Fibroblast of upper back skin (primary cell): ENCODE results near the gene ADAM22.
A peak's percentile ranks its signal among the peaks of the same experiment; 100 is the strongest.

Experiments used
- DNase-seq: peaks from one replicate; pipeline ENCODE4 v3.0.0-alpha.2; 2013

The ADAM22 gene

DNA sequence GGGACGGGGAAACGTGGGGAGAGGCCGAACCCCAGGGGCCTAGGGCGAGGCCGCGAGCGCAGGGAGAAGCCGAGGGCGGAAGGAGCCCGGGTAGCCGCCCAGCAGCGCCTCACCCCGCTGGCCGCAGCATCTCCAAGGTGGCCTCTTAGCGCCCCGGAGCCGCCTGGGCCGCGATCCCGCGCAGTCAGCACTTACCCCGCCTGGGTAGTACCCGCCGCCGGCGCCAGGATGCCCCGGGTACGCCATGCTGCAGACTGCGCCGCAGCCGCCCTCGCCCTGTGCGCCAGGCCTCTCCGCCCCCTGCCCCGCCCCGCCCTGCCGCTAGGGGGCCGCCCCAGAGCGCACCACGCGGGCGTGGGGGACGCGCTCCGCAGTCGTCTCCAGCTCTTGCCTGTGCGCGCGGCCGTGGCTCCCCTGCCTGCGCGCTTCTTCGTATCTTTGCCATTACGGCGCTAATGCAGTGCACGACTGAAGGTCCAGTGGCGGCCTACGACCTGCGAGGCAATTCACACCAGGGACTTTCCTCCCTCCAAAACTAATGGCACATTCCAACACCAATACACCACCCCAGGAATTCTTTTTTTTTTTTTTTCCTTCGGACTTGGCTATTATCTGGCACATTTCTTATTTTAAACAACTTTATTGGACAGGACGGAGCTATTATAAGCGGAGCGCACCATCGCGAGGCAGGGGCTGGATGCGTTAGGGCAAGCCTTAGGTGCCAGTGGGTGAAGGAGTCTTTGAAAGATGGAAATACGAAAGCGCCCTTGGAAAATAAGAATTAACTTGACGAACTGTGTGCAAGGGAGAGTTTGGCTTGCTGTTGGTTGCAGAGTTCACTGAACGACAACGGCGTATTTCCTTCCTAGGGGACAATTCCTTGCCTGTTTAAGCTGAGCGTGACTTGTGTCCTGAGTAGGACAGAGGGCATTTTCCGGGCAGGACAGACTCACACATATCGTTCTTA is 286.0 kb downstream of the ADAM22 start, which contains the start of gene SRI:
SRI (minus strand) TSS at position 258 of the 967 bp plus-strand sequence; CDS start at position 246, 12 bp downstream.
- DNase-seq, result peak; percentile 76

GRCh38 chr7:88223265-88223664 is 289.2 kb downstream of the ADAM22 start:
- no peak for DNase-seq

GRCh38 chr7:88224601-88225275 is 290.7 kb downstream of the ADAM22 start:
- DNase-seq, result peak; percentile 31

DNA sequence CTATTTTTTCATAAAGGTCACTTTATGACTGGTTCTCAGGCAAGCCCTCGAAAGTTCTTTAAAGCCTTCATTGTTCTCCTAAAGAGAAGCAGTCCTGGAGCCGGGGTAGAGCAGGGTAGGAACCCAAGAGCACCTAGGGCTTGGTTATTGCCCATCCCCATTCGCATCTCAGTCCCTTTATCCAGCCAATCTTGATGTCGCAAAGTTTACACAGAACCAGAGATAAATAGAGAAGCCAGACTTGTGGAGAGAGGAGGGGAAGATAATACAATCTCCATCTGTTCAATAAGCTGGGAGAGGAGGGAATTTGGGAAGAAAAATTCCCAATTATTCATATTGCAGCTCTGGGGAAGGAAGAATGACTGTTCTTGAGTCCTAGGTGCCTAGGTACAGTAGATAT is 292.1 kb downstream of the ADAM22 start:
- no peak for DNase-seq

GRCh38 chr7:88226886-88227516 is 292.9 kb downstream of the ADAM22 start:
- peak; percentile 66 for DNase-seq

DNA sequence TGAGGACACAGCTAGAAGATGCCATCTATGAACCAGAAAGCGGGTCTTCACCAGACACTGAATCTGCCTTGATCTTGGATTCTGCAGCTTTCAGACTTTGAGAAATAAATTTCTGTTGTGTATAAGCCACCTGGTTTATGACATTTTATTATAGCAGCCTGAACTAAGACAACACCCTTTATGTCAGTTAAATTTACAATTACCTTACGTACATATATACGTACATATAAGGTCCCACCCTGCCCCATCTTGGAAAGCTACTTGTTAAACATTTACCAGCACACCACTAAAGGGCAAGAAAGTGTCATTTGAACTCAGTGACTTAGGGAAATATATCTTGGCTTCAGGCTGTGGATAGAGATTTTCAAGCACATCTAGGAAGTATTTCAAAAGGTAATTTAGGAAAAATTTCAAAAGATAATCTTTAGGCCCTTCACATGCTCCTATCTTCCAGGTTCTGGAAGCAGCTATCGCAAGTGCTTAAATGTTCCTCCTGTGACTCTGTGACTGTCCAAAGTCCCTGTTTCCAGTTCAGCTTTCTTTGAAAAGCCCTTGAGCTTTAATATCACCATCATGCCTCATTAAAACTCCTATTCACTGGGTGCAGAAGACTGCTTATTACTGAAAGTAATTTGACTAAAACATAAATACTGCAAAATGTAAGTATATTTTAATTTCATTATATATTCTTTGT is 295.4 kb downstream of the ADAM22 start:
- no peak for DNase-seq

GRCh38 chr7:88230646-88231045 is 296.6 kb downstream of the ADAM22 start:
- no peak for DNase-seq

- DNase-seq, result no peak
Measured at GRCh38 chr7:88233828-88234227, 299.8 kb downstream of the ADAM22 start.

DNA sequence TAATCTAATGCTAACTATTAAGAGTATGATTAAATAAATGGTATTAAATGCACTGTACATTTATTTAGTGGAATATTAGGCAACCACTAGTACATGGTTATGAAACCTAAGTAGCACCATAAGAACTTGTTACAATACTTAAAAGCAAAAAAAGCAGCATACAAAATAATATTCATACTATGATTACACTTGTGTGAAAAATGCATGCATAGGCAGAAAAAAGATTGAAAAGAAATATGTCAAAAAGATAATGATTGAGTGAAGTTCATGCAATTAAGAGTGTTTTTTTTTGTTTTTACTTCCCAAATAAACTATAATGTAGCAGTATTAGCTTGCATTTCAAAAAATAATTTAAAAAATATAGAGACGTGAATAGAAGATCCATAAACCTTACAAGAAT is 305.8 kb downstream of the ADAM22 start:
- DNase-seq, result no peak

GRCh38 chr7:88243345-88243909 is 309.4 kb downstream of the ADAM22 start:
- peak; percentile 37 for DNase-seq

DNA sequence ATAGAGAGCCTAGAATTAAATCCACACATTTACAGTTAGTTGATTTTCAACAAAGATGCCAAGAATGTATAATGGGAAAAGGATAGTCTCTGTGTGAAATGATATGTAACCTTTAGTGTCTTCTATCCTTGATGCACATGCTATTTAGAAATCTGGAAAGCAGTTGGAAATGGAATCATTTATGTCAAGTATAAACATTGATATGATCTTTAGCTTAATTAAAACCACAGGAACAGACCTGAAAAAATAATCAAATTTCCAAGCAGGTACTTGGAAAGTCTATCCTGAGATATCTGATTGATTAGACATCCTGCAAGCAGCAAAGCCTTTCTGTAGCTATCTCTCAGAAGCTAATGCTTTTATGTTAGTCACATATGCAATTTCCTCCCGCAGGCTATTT is 310.2 kb downstream of the ADAM22 start:
- no peak for DNase-seq
